Liver (tissue), 9 donors: ENCODE results near the gene MRO. TPM values are rescaled to one million over a fixed set of nuclear protein-coding genes. Genes with fewer than 3 reads are reported as not detected.

Source experiments
- DNase-seq: peaks from one replicate; pipeline ENCODE4 v3.0.0-alpha.2; 2017; ENCODE audit warnings: low spot score
- H3K27ac ChIP-seq, 2 donors: one replicate each; pipeline ENCODE4 v1.7.0; 2013; ENCODE audit warnings: inconsistent platforms in 2 of 2, low read length in 2 of 2, control low read depth in 1 of 2, low read depth in 1 of 2, mild to moderate bottlenecking in 1 of 2
- H3K27me3 ChIP-seq, 4 donors: one replicate each; pipeline versions ENCODE4 v1.6.1 to v1.7.0; 2013; ENCODE audit warnings: low read length in 3 of 4, inconsistent platforms in 1 of 4, mild to moderate bottlenecking in 1 of 4, moderate library complexity in 1 of 4; ENCODE audit not compliant: control insufficient read depth in 4 of 4, insufficient read depth in 4 of 4
- H3K36me3 ChIP-seq, 4 donors: one replicate each; pipeline versions ENCODE4 v1.6.1 to v1.7.0; 2013; ENCODE audit warnings: low read length in 3 of 4, mild to moderate bottlenecking in 3 of 4, low read depth in 1 of 4, moderate library complexity in 1 of 4; ENCODE audit not compliant: control insufficient read depth in 4 of 4, insufficient read depth in 3 of 4
- H3K4me1 ChIP-seq, 4 donors: one replicate each; pipeline versions ENCODE4 v1.6.1 to v1.7.0; 2013; ENCODE audit warnings: low read length in 3 of 4, mild to moderate bottlenecking in 3 of 4, moderate library complexity in 1 of 4; ENCODE audit not compliant: control insufficient read depth in 4 of 4, insufficient read depth in 4 of 4
- H3K4me3 ChIP-seq, 3 donors: one replicate each; pipeline versions ENCODE4 v1.6.1 to v1.7.0; 2013; ENCODE audit warnings: low read length in 3 of 3, control low read depth in 1 of 3, low read depth in 1 of 3, mild to moderate bottlenecking in 1 of 3
- H3K9ac ChIP-seq, 2 donors: one replicate each; pipeline ENCODE4 v1.7.0; 2013; ENCODE audit warnings: low read length in 2 of 2, mild to moderate bottlenecking in 2 of 2, moderate library complexity in 2 of 2, control low read depth in 1 of 2, low read depth in 1 of 2
- H3K9me3 ChIP-seq, 4 donors: one replicate each; pipeline versions ENCODE4 v1.6.1 to v1.7.0; 2013; ENCODE audit warnings: low read length in 3 of 4; ENCODE audit not compliant: control insufficient read depth in 4 of 4
- ATF3 ChIP-seq: IDR thresholded peaks from 2 replicates; pipeline ENCODE4 v1.6.1; 2016; ENCODE audit warnings: antibody characterized with exemption
- CTCF ChIP-seq: fragments of 150-350 bp; IDR thresholded peaks from 2 replicates; pipeline ENCODE4 v1.5.1; 2017; ENCODE audit warnings: improper control_type of control experiment, low read depth, low read length; ENCODE audit not compliant: missing input control
- EGR1 ChIP-seq, 2 donors: IDR thresholded peaks; 2 replicates each; pipeline ENCODE4 v1.6.1; 2016 to 2018; ENCODE audit warnings: antibody characterized with exemption in 2 of 2, low read depth in 2 of 2
- FOXA2 ChIP-seq: IDR thresholded peaks from 2 replicates; pipeline ENCODE4 v1.6.1; 2016; ENCODE audit warnings: antibody characterized with exemption
- GABPA ChIP-seq, 2 donors: IDR thresholded peaks in 1 of 2; conservative IDR thresholded peaks in 1 of 2; 2 replicates each; pipeline ENCODE4 v1.6.1; 2016; ENCODE audit warnings: antibody characterized with exemption in 2 of 2, mild to moderate bottlenecking in 1 of 2, moderate library complexity in 1 of 2
- HNF4A ChIP-seq, 2 donors: conservative IDR thresholded peaks; 2 replicates each; pipeline ENCODE4 v1.6.1; 2016; ENCODE audit warnings: antibody characterized with exemption in 2 of 2, mild to moderate bottlenecking in 2 of 2
- HNF4G ChIP-seq: IDR thresholded peaks from 2 replicates; pipeline ENCODE4 v1.6.1; 2016; ENCODE audit warnings: antibody characterized with exemption
- JUND ChIP-seq, 2 donors: IDR thresholded peaks; 2 replicates each; pipeline ENCODE4 v1.6.1; 2016; ENCODE audit warnings: antibody characterized with exemption in 2 of 2
- MAX ChIP-seq: IDR thresholded peaks from 2 replicates; pipeline ENCODE4 v1.6.1; 2016; ENCODE audit warnings: antibody characterized with exemption
- NR2F2 ChIP-seq: IDR thresholded peaks from 2 replicates; pipeline ENCODE4 v1.6.1; 2016; ENCODE audit warnings: antibody characterized with exemption
- RAD21 ChIP-seq, 2 donors: IDR thresholded peaks; 2 replicates each; pipeline ENCODE4 v1.6.1; 2016; ENCODE audit warnings: antibody characterized with exemption in 2 of 2, mild to moderate bottlenecking in 2 of 2
- REST ChIP-seq: IDR thresholded peaks from 2 replicates; pipeline ENCODE4 v1.6.1; 2016; ENCODE audit warnings: antibody characterized with exemption, mild to moderate bottlenecking
- RXRA ChIP-seq, 2 donors: IDR thresholded peaks; 2 replicates each; pipeline ENCODE4 v1.6.1; 2017 to 2018; ENCODE audit warnings: antibody characterized with exemption in 2 of 2, mild to moderate bottlenecking in 1 of 2
- SP1 ChIP-seq: IDR thresholded peaks from 2 replicates; pipeline ENCODE4 v1.6.1; 2018; ENCODE audit warnings: antibody characterized with exemption, mild to moderate bottlenecking
- TAF1 ChIP-seq: conservative IDR thresholded peaks from 2 replicates; pipeline ENCODE4 v1.6.1; 2016; ENCODE audit warnings: antibody characterized with exemption, mild to moderate bottlenecking
- YY1 ChIP-seq: IDR thresholded peaks from 2 replicates; pipeline ENCODE4 v1.6.1; 2016; ENCODE audit warnings: antibody characterized with exemption, mild to moderate bottlenecking
- ZBTB33 ChIP-seq: IDR thresholded peaks from 2 replicates; pipeline ENCODE4 v1.6.1; 2016; ENCODE audit warnings: antibody characterized with exemption
- WGBS: extraction: QIAGEN DNeasy Blood & Tissue Kit; methylation state at CpG from one replicate; pipeline ENCODE4 v1.1.7; 2013; 5-methylcytosine and 5-hydroxymethylcytosine counted together
- polyA plus RNA-seq, 2 donors: library from polyadenylated mRNA; stranded (reverse) in 1 of 2; unstranded in 1 of 2; fragments of 200-250 nt in 1 of 2; fragments of >200 nt in 1 of 2; fragmentation: Nextera tagmentation in 1 of 2; extraction: Ambion mirVana in 1 of 2; gene quantifications; one replicate each; pipeline versions ENCODE4 v1.2.1 to v1.2.3, GENCODE V29; 2013 to 2015
- total RNA-seq, 2 donors: library from RNA; depleted of rRNA; stranded (reverse); fragments of >200 nt; gene quantifications; one replicate each; pipeline ENCODE4 v1.2.3, GENCODE V29; 2014
- donor health status: healthy.
- donor health status: healthy.
- donor health status: healthy.
- donor health status: healthy.
- donor health status: healthy.

Gene MRO
- total and polyA plus RNA-seq, 4 donors = 1.6 to 2.8 (median 2.7) TPM

- peak overlapping the region in 1 of 2 donors; percentile 26 for H3K27ac ChIP-seq
- no peak for DNase-seq
These were observed 30.7 kb upstream of the MRO start for GRCh38 chr18:50850307-50851065.

GRCh38 chr18:50849419-50849821 lies 29.6 kb upstream of the MRO start:
- DNase-seq = no peak
- H3K36me3 ChIP-seq = no peaks in the 10 kb centered on the region
- WGBS = 77% methylated on average over 3 of the region's 3 CpGs
- TF ChIP-seq REST (no peak), SP1 (no peak), MAX (peak; percentile 25), NR2F2 (peak; percentile 44), JUND (IDR thresholded peaks at IDR 0.05) (no peak)
- H3K4me1 ChIP-seq = peaks cover 2 to 19% (median 11%) of the 10 kb centered on the region in 4 donors
- H3K9ac ChIP-seq = no peak overlapping the region
- H3K27me3 ChIP-seq = no peaks in the 10 kb centered on the region
- no peaks in the 10 kb centered on the region for H3K9me3 ChIP-seq
- no peak overlapping the region for H3K4me3 ChIP-seq
- H3K27ac ChIP-seq = no peak overlapping the region

More at GRCh38 chr18:50850307-50851065, 30.7 kb upstream of the MRO start:
- no peak for TF ChIP-seq ZBTB33
- no peak for TF ChIP-seq CTCF
- no peak for TF ChIP-seq YY1
- TF ChIP-seq SP1 = no peak
- no peak for TF ChIP-seq HNF4A (conservative IDR thresholded peaks at IDR 0.05)
- TF ChIP-seq GABPA (IDR thresholded peaks at IDR 0.05 in 1 of 2, conservative IDR thresholded peaks at IDR 0.05 in 1 of 2) = no peak
- TF ChIP-seq MAX = no peak
- TF ChIP-seq TAF1 = no peak
- no peak for TF ChIP-seq EGR1 (IDR thresholded peaks at IDR 0.05; ENCODE audit: low read depth in 2 of 2)
- no peak for TF ChIP-seq HNF4G
- no peak for TF ChIP-seq JUND (IDR thresholded peaks at IDR 0.05)
- TF ChIP-seq RXRA (IDR thresholded peaks at IDR 0.05) = no peak
- TF ChIP-seq FOXA2 = no peak
- TF ChIP-seq RAD21 (IDR thresholded peaks at IDR 0.05) = no peak
- no peak for TF ChIP-seq ATF3
- Histone ChIP-seq H3K36me3 (no peaks in the 10 kb centered on the region), H3K4me1 (peaks cover 2 to 19% (median 15%) of the 10 kb centered on the region in 4 donors), H3K27me3 (no peaks in the 10 kb centered on the region), H3K4me3 (no peak overlapping the region), H3K9me3 (no peaks in the 10 kb centered on the region), H3K9ac (no peak overlapping the region)
- 92% methylated on average over 5 of the region's 5 CpGs for WGBS
